H1 (cell line): ENCODE data around the gene MCF2L. TPM values are rescaled to one million over a fixed set of nuclear protein-coding genes. Genes with fewer than 3 reads are reported as not detected.

Source experiments
- CREB1 ChIP-seq: IDR thresholded peaks from 2 replicates; pipeline ENCODE4 v1.6.1; 2012; ENCODE audit warnings: inconsistent platforms
- EZH2 ChIP-seq: fragments of 200-600 bp; sonication (generic); IDR thresholded peaks from 2 replicates; pipeline ENCODE4 v1.7.1; 2012; ENCODE audit warnings: low read depth, mild to moderate bottlenecking, moderate library complexity, low read length, inconsistent platforms; ENCODE audit not compliant: severe bottlenecking
- KDM4A ChIP-seq: IDR thresholded peaks from one replicate; pipeline ENCODE4 v1.7.1; 2012; ENCODE audit warnings: low read depth, mild to moderate bottlenecking, moderate library complexity, low read length, inconsistent platforms; ENCODE audit not compliant: severe bottlenecking
- KDM5A ChIP-seq: fragments of 200-600 bp; IDR thresholded peaks from 2 replicates; pipeline ENCODE4 v1.7.1; 2012; ENCODE audit warnings: mild to moderate bottlenecking, low read length, inconsistent platforms, mixed read lengths
- POU5F1 ChIP-seq: IDR thresholded peaks from 2 replicates; pipeline ENCODE4 v1.6.1; 2011; ENCODE audit warnings: low read depth, mild to moderate bottlenecking, low read length, moderate library complexity
- SIRT6 ChIP-seq: IDR thresholded peaks from one replicate; pipeline ENCODE4 v1.7.1; 2012; ENCODE audit warnings: low read length, inconsistent platforms
- SP1 ChIP-seq: IDR thresholded peaks from 2 replicates; pipeline ENCODE4 v1.6.1; 2011; ENCODE audit warnings: low read depth, low read length
- SP2 ChIP-seq: IDR thresholded peaks from 2 replicates; pipeline ENCODE4 v1.6.1; 2012; ENCODE audit warnings: mild to moderate bottlenecking, low read length, inconsistent platforms
- polyA plus RNA-seq, 7 experiments: library from polyadenylated mRNA; depleted of rRNA in 3 of 7; stranded (reverse) in 5 of 7; unstranded in 2 of 7; fragments of >200 nt in 5 of 7; fragments of 200-250 nt in 2 of 7; gene quantifications; 1 replicate in 5 of 7; 2 replicates in 1 of 7; 4 replicates in 1 of 7; pipeline versions ENCODE4 v1.2.1 to v1.2.3, GENCODE V29; 2011 to 2013; ENCODE audit warnings: missing spikeins in 2 of 7, mixed read lengths in 2 of 7
- total RNA-seq: library from RNA; stranded (reverse); fragmentation: NEBNext Ultra II Directional; extraction: Animal tissue kit (Norgen Biotek cat#: 25700); gene quantifications from 2 replicates; pipeline ENCODE4 v1.2.1, GENCODE V29; 2021

The MCF2L gene
- total and polyA plus RNA-seq, 2 of the 8 experiments (the other 6 are each of a cell fraction or from before 2014, with no cell fraction given), result 10.1 to 24.4 TPM

- TF ChIP-seq SIRT6 (no peak), KDM5A (no peak), CREB1 (no peak), SP2 (no peak), KDM4A (no peak), SP1 (no peak), POU5F1 (no peak), EZH2 (no peak)
- TF ChIP-seq, all 59 proteins: peak for 0
Measured at GRCh38 chr13:113114511-113115362, 145.7 kb downstream of the MCF2L start (continued).
